SK-N-SH treated with all-trans-retinoic acid at 6 μM for 48 hours (cell line): ENCODE results near the gene BRD2.

Experiments used
- ATAC-seq: fragments of 200-7000 bp; cut with Tn5 transposase; 3 replicates; pipeline ENCODE4 v1.9.1; 2020; ENCODE audit warnings: mild to moderate bottlenecking, moderate library complexity
- BACH2 ChIP-seq: fragments of 250-450 bp; sonication (Bioruptor Pico); IDR thresholded peaks from 2 replicates; pipeline ENCODE4 v1.9.0; 2021; ENCODE audit warnings: mild to moderate bottlenecking, borderline replicate concordance
- CREB5 ChIP-seq: fragments of 250-450 bp; sonication (Bioruptor Pico); IDR thresholded peaks from 2 replicates; pipeline ENCODE4 v1.5.1; 2020; ENCODE audit warnings: low read depth, mild to moderate bottlenecking, moderate library complexity
- CSDC2 ChIP-seq: fragments of 250-450 bp; sonication (Bioruptor Pico); IDR thresholded peaks from 2 replicates; pipeline ENCODE4 v1.5.0; 2020; ENCODE audit warnings: mild to moderate bottlenecking, moderate library complexity
- CSRNP3 ChIP-seq: fragments of 250-450 bp; sonication (Bioruptor Pico); IDR thresholded peaks from 2 replicates; pipeline ENCODE4 v1.5.1; 2021; ENCODE audit warnings: mild to moderate bottlenecking, moderate library complexity
- ESRRG ChIP-seq: fragments of 250-450 bp; sonication (Bioruptor Pico); IDR thresholded peaks from 2 replicates; pipeline ENCODE4 v1.6.1; 2021; ENCODE audit warnings: mild to moderate bottlenecking
- GLIS3 ChIP-seq: fragments of 250-450 bp; sonication (Bioruptor Pico); IDR thresholded peaks from 2 replicates; pipeline ENCODE4 v1.5.0; 2020; ENCODE audit warnings: mild to moderate bottlenecking, moderate library complexity
- ISL1 ChIP-seq: fragments of 250-450 bp; sonication (Bioruptor Pico); IDR thresholded peaks from 2 replicates; pipeline ENCODE4 v2.1.2; 2022; ENCODE audit warnings: mild to moderate bottlenecking, moderate library complexity
- OSR1 ChIP-seq: fragments of 250-450 bp; sonication (Bioruptor Pico); IDR thresholded peaks from 2 replicates; pipeline ENCODE4 v1.8.0; 2022; ENCODE audit warnings: moderate library complexity, mild to moderate bottlenecking, inconsistent platforms
- PATZ1 ChIP-seq: fragments of 250-450 bp; sonication (Bioruptor Pico); IDR thresholded peaks from 2 replicates; pipeline ENCODE4 v1.8.0; 2020; ENCODE audit warnings: mild to moderate bottlenecking, moderate library complexity, borderline replicate concordance
- POU6F1 ChIP-seq: fragments of 250-450 bp; sonication (Bioruptor Pico); IDR thresholded peaks from 2 replicates; pipeline ENCODE4 v1.8.0; 2021; ENCODE audit warnings: low read depth, mild to moderate bottlenecking, moderate library complexity, borderline replicate concordance
- PPARA ChIP-seq: fragments of 250-450 bp; sonication (Bioruptor Pico); IDR thresholded peaks from 2 replicates; pipeline ENCODE4 v1.5.0; 2020; ENCODE audit warnings: mild to moderate bottlenecking, borderline replicate concordance
- RARB ChIP-seq: fragments of 250-450 bp; sonication (Bioruptor Pico); IDR thresholded peaks from 2 replicates; pipeline ENCODE4 v1.8.0; 2021; ENCODE audit warnings: mild to moderate bottlenecking, moderate library complexity
- SNAI2 ChIP-seq: fragments of 250-450 bp; sonication (Bioruptor Pico); IDR thresholded peaks from 2 replicates; pipeline ENCODE4 v1.5.0; 2020; ENCODE audit warnings: mild to moderate bottlenecking, moderate library complexity
- TCF4 ChIP-seq: fragments of 250-450 bp; sonication (Bioruptor Pico); IDR thresholded peaks from 2 replicates; pipeline ENCODE4 v1.8.0; 2021; ENCODE audit warnings: mild to moderate bottlenecking, moderate library complexity, borderline replicate concordance
- TOX ChIP-seq: fragments of 250-450 bp; sonication (Bioruptor Pico); IDR thresholded peaks from 2 replicates; pipeline ENCODE4 v1.8.0; 2021; ENCODE audit warnings: mild to moderate bottlenecking, moderate library complexity, borderline replicate concordance
- TSHZ2 ChIP-seq: fragments of 250-450 bp; sonication (Bioruptor Pico); IDR thresholded peaks from 2 replicates; pipeline ENCODE4 v1.5.0; 2020; ENCODE audit warnings: mild to moderate bottlenecking, moderate library complexity
- ZC3H10 ChIP-seq: fragments of 250-450 bp; sonication (Bioruptor Pico); IDR thresholded peaks from 2 replicates; pipeline ENCODE4 v1.5.1; 2021; ENCODE audit warnings: mild to moderate bottlenecking, moderate library complexity
- ZFP3 ChIP-seq: fragments of 250-450 bp; sonication (Bioruptor Pico); IDR thresholded peaks from 2 replicates; pipeline ENCODE4 v1.5.0; 2020; ENCODE audit warnings: mild to moderate bottlenecking, moderate library complexity
- ZFP30 ChIP-seq: fragments of 450-650 bp; formaldehyde crosslinking; IDR thresholded peaks from 2 replicates; pipeline ENCODE4 v1.5.0; 2022; ENCODE audit warnings: mild to moderate bottlenecking, moderate library complexity
- ZNF565 ChIP-seq: fragments of 450-650 bp; formaldehyde crosslinking; conservative IDR thresholded peaks from 2 replicates; pipeline ENCODE4 v1.5.0; 2020; ENCODE audit warnings: low read depth, mild to moderate bottlenecking, moderate library complexity
- ZNF70 ChIP-seq: fragments of 450-650 bp; formaldehyde crosslinking; IDR thresholded peaks from 2 replicates; pipeline ENCODE4 v1.5.0; 2020; ENCODE audit warnings: mild to moderate bottlenecking, moderate library complexity
- ZNF8 ChIP-seq: fragments of 450-650 bp; formaldehyde crosslinking; IDR thresholded peaks from 2 replicates; pipeline ENCODE4 v1.5.0; 2020; ENCODE audit warnings: mild to moderate bottlenecking, moderate library complexity

The BRD2 gene

GRCh38 chr6:32993363-32993973 is 25.1 kb downstream of the BRD2 start:
- no peak for TF ChIP-seq ISL1 (CRISPR knock-in tag)
- TF ChIP-seq ZNF70 (CRISPR knock-in tag), result no peak
- no peak for TF ChIP-seq POU6F1 (CRISPR knock-in tag)
- no peak for TF ChIP-seq ZFP3 (CRISPR knock-in tag)

GRCh38 chr6:32995448-32995847 is 27.1 kb downstream of the BRD2 start:
- no peak for TF ChIP-seq TSHZ2 (CRISPR knock-in tag)
- no peak for TF ChIP-seq ISL1 (CRISPR knock-in tag)
- TF ChIP-seq OSR1 (CRISPR knock-in tag), result no peak
- no peak for TF ChIP-seq CSDC2 (CRISPR knock-in tag)
- TF ChIP-seq ZFP3 (CRISPR knock-in tag), result no peak
- TF ChIP-seq ZFP30 (CRISPR knock-in tag), result no peak
- TF ChIP-seq CREB5, result no peak
- no peak for TF ChIP-seq TCF4 (CRISPR knock-in tag)
- no peak for TF ChIP-seq ESRRG (CRISPR knock-in tag)
- no peak for TF ChIP-seq BACH2 (CRISPR knock-in tag)
- no peak for TF ChIP-seq ZNF565
- TF ChIP-seq RARB (CRISPR knock-in tag), result no peak
- no peak for TF ChIP-seq ZC3H10
- TF ChIP-seq PPARA, result no peak
- no peak for ATAC-seq

More at GRCh38 chr6:32993363-32993973, 25.1 kb downstream of the BRD2 start:
- ATAC-seq, result no peak

DNA sequence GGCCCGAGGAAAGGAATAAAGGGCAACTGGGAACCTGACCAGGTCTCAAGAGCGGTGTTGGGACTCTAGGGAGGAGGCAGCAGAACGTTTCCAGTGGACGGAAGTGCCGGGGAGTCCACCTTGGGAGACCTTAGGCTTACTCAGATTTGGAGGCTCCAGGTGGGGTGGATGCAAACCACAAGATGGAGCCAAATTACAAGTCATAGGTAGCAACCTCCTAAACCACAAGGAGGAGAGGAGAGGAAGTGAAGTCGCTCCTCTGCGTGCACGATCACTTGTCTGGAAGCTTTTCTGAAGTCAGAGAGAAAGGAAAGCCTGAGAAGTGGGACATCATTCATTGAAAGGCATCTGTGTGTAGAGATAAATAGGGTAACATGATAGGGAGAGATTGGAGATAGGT is 31.7 kb downstream of the BRD2 start:
- ATAC-seq, result no peak
- no peak for TF ChIP-seq ESRRG (CRISPR knock-in tag)
- TF ChIP-seq BACH2 (CRISPR knock-in tag), result no peak
- TF ChIP-seq PATZ1 (CRISPR knock-in tag), result no peak
- TF ChIP-seq CSRNP3 (CRISPR knock-in tag), result no peak
- TF ChIP-seq ZNF565, result no peak
- no peak for TF ChIP-seq TCF4 (CRISPR knock-in tag)
- TF ChIP-seq ZNF8 (CRISPR knock-in tag), result no peak
- TF ChIP-seq PPARA, result no peak
- TF ChIP-seq SNAI2 (CRISPR knock-in tag), result no peak
- TF ChIP-seq TOX (CRISPR knock-in tag), result no peak
- no peak for TF ChIP-seq RARB (CRISPR knock-in tag)
- no peak for TF ChIP-seq OSR1 (CRISPR knock-in tag)
- no peak for TF ChIP-seq ZC3H10
- TF ChIP-seq GLIS3 (CRISPR knock-in tag), result no peak
- no peak for TF ChIP-seq ZFP3 (CRISPR knock-in tag)
